ENCODE results near the gene HDGFL3.

- TF ChIP-seq SRF (IDR thresholded peaks at IDR 0.05; ENCODE audit: low read depth in 2 of 2, low read length in 2 of 2) = no peak
- no peak for TF ChIP-seq MYC (IDR thresholded peaks at IDR 0.05; ENCODE audit: insufficient read depth, insufficient read length, insufficient replicate concordance, low read length, severe bottlenecking)
- no peak for TF ChIP-seq JUND (IDR thresholded peaks at IDR 0.05; ENCODE audit: low read depth, low read length)
- no peak for TF ChIP-seq NR2C2 (IDR thresholded peaks at IDR 0.05; ENCODE audit: borderline replicate concordance, control insufficient read depth, insufficient read length, low read depth)
- TF ChIP-seq TCF12 (IDR thresholded peaks at IDR 0.05; ENCODE audit: low read depth, low read length) = no peak
- no peak for TF ChIP-seq ZNF24 (IDR thresholded peaks at IDR 0.05)
- no peak for TF ChIP-seq USF2 (IDR thresholded peaks at IDR 0.05; ENCODE audit: borderline replicate concordance, low read depth, low read length)
- no peak for TF ChIP-seq PKNOX1 (IDR thresholded peaks at IDR 0.05)
- TF ChIP-seq BRCA1 (IDR thresholded peaks at IDR 0.05; ENCODE audit: low read depth, low read length) = no peak
- TF ChIP-seq CBFB (IDR thresholded peaks at IDR 0.05; ENCODE audit: low read depth) = no peak
- no peak for TF ChIP-seq ZBTB40 (IDR thresholded peaks at IDR 0.05; ENCODE audit: borderline replicate concordance)
- no peak for TF ChIP-seq CEBPB (IDR thresholded peaks at IDR 0.05; ENCODE audit: borderline replicate concordance in 1 of 2, low read depth in 2 of 2, low read length in 2 of 2)
- TF ChIP-seq EGR1 (IDR thresholded peaks at IDR 0.05; ENCODE audit: borderline replicate concordance in 1 of 2, low read depth in 2 of 2, low read length in 2 of 2) = no peak
- TF ChIP-seq, protein P1, sequence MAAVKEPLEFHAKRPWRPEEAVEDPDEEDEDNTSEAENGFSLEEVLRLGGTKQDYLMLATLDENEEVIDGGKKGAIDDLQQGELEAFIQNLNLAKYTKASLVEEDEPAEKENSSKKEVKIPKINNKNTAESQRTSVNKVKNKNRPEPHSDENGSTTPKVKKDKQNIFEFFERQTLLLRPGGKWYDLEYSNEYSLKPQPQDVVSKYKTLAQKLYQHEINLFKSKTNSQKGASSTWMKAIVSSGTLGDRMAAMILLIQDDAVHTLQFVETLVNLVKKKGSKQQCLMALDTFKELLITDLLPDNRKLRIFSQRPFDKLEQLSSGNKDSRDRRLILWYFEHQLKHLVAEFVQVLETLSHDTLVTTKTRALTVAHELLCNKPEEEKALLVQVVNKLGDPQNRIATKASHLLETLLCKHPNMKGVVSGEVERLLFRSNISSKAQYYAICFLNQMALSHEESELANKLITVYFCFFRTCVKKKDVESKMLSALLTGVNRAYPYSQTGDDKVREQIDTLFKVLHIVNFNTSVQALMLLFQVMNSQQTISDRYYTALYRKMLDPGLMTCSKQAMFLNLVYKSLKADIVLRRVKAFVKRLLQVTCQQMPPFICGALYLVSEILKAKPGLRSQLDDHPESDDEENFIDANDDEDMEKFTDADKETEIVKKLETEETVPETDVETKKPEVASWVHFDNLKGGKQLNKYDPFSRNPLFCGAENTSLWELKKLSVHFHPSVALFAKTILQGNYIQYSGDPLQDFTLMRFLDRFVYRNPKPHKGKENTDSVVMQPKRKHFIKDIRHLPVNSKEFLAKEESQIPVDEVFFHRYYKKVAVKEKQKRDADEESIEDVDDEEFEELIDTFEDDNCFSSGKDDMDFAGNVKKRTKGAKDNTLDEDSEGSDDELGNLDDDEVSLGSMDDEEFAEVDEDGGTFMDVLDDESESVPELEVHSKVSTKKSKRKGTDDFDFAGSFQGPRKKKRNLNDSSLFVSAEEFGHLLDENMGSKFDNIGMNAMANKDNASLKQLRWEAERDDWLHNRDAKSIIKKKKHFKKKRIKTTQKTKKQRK (IDR thresholded peaks at IDR 0.05; ENCODE audit: low read depth, low read length) = no peak
These were observed 62.9 kb downstream of the HDGFL3 start for GRCh38 chr15:83144771-83145170.
